22Rv1 (cell line): ENCODE measurements around the gene HOXB1.

ENCODE experiments used
- CTCF ChIP-seq: fragments of 450-650 bp; IDR thresholded peaks from 2 replicates; pipeline ENCODE4 v1.5.1; 2017; ENCODE audit warnings: mild to moderate bottlenecking
- ZFX ChIP-seq: fragments of 450-650 bp; IDR thresholded peaks from 2 replicates; pipeline ENCODE4 v1.6.1; 2017; ENCODE audit warnings: antibody characterized with exemption, borderline replicate concordance

GRCh38 chr17:48483471-48484131, 47.2 kb downstream of the HOXB1 start:
- no peak for TF ChIP-seq CTCF
- TF ChIP-seq ZFX = no peak
